HG02610 (cell line): ENCODE data around the gene RBP5.

Experiments
- ATAC-seq: cut with Tn5 transposase; IDR thresholded peaks from one replicate; pipeline ENCODE4 v1.9.1; 2021; ENCODE audit warnings: mild to moderate bottlenecking, moderate library complexity; ENCODE audit not compliant: unreplicated experiment

RBP5 gene

GRCh38 chr12:7076493-7076892 is 52.2 kb downstream of the RBP5 start:
- ATAC-seq = no peak

DNA sequence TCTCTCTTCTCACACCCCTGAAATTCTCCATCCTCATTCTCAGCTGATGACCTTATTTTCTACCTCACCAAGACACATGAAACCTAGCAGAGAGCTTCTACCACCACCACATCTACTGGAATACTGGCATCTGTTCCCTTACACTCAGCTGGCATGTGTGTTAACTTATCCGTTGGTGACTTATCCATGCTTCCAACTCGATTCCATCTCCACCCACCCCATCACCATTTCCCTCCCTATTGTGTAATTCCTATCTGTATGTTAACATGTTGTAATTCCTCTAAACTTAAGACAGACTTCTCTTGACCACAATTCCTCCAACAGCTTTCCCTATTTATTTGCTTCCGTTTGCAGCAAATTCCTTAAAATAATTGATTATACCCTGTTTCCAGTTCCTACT is 52.8 kb downstream of the RBP5 start:
- no peak for ATAC-seq

DNA sequence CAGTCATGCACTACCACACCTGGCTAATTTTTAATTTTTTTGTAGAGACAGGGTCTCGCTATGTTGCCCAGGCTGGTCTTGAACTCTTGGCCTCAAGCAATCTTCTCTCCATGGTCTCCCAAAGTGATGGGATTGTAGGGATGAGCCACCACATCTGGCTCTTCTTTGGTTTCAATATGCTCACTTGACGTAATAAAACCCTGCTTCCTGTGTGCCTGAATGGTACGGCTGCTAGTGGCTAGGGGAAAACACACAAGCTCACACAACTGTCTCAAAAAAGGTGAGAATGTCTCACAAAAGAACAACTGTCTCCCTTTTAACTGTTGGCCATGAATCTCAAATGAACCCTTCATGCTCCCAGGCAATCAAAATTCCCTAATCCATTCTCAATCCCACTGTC is 53.2 kb downstream of the RBP5 start:
- ATAC-seq = no peak

DNA sequence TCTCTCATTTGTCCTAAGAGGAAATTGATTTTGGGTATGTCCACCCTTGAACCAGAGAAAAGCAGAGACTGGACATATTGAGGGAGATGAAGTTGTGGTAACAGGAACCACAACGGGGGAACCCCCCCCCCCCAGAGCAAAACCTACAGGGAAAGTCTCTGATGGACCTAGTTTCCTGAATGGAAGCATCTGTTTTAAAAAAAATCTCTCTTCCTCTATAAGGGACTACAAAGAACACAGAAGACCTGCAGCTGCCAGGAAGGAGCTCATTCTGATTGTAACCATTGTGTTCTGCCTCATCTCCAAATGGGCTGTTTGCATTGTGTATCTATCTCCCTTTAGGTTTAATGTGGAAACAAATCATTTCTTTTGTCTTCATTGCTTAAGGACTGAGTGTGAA is 54.7 kb downstream of the RBP5 start:
- no peak for ATAC-seq
